Measurements from ENCODE around the gene BEST1.

The BEST1 gene

GRCh38 chr11:62008193-62008592 lies 58.0 kb downstream of the BEST1 start:
- TF ChIP-seq SUZ12 (IDR thresholded peaks at IDR 0.05; ENCODE audit: extremely low read depth, insufficient read depth, insufficient read length), result no peak
- TF ChIP-seq YY1 (IDR thresholded peaks at IDR 0.05; ENCODE audit: insufficient read depth, insufficient read length), result no peak
- no peak for DNase-seq (ENCODE audit: low read depth, low spot score)
- H3K9me3 ChIP-seq (ENCODE audit: insufficient read depth, low read length), result peaks cover 5% of the 10 kb centered on the region; the same call in 1 of the 2 replicates
- H3K27me3 ChIP-seq (ENCODE audit: insufficient read depth, insufficient read length), result no peaks in the 10 kb centered on the region
- no peaks in the 10 kb centered on the region for H3K36me3 ChIP-seq (ENCODE audit: insufficient read depth, insufficient read length, low read length)
- H3K4me1 ChIP-seq (ENCODE audit: insufficient read depth, insufficient read length), result peaks cover 15% of the 10 kb centered on the region
- H3K4me3 ChIP-seq (ENCODE audit: insufficient read length, low read depth), result no peak overlapping the region
- no peak overlapping the region for H3K9ac ChIP-seq (ENCODE audit: insufficient read length, low read depth)

- Histone ChIP-seq H3K4me1 (ENCODE audit: insufficient read depth, insufficient read length) (peaks cover 5% of the 10 kb centered on the region), H3K9ac (ENCODE audit: insufficient read length, low read depth) (no peak overlapping the region)
These were observed 60.9 kb downstream of the BEST1 start for GRCh38 chr11:62010935-62011528.

GRCh38 chr11:62011881-62012280 lies 61.7 kb downstream of the BEST1 start:
- H3K4me1 ChIP-seq (ENCODE audit: insufficient read depth, insufficient read length), result peaks cover 5% of the 10 kb centered on the region
- H3K4me3 ChIP-seq (ENCODE audit: insufficient read length, low read depth), result no peak overlapping the region
- no peak overlapping the region for H3K9ac ChIP-seq (ENCODE audit: insufficient read length, low read depth)
- no peak for DNase-seq (ENCODE audit: low read depth, low spot score)
- H3K9me3 ChIP-seq (ENCODE audit: insufficient read depth, low read length), result peaks cover 5% of the 10 kb centered on the region; the same call in 1 of the 2 replicates
- TF ChIP-seq YY1 (IDR thresholded peaks at IDR 0.05; ENCODE audit: insufficient read depth, insufficient read length) (no peak), ZNF274 (IDR thresholded peaks at IDR 0.05; ENCODE audit: low read depth, low read length) (no peak), SUZ12 (IDR thresholded peaks at IDR 0.05; ENCODE audit: extremely low read depth, insufficient read depth, insufficient read length) (no peak)
- H3K36me3 ChIP-seq (ENCODE audit: insufficient read depth, insufficient read length, low read length), result no peaks in the 10 kb centered on the region
- no peaks in the 10 kb centered on the region for H3K27me3 ChIP-seq (ENCODE audit: insufficient read depth, insufficient read length)

More at GRCh38 chr11:62010935-62011528, 60.9 kb downstream of the BEST1 start:
- TF ChIP-seq SUZ12 (IDR thresholded peaks at IDR 0.05; ENCODE audit: extremely low read depth, insufficient read depth, insufficient read length), result no peak
- TF ChIP-seq YY1 (IDR thresholded peaks at IDR 0.05; ENCODE audit: insufficient read depth, insufficient read length), result no peak
- TF ChIP-seq ZNF274 (IDR thresholded peaks at IDR 0.05; ENCODE audit: low read depth, low read length), result no peak
- Histone ChIP-seq H3K27me3 (ENCODE audit: insufficient read depth, insufficient read length) (no peaks in the 10 kb centered on the region), H3K4me3 (ENCODE audit: insufficient read length, low read depth) (no peak overlapping the region), H3K36me3 (ENCODE audit: insufficient read depth, insufficient read length, low read length) (no peaks in the 10 kb centered on the region), H3K9me3 (ENCODE audit: insufficient read depth, low read length) (peaks cover 5% of the 10 kb centered on the region; the same call in 1 of the 2 replicates)
- no peak for DNase-seq (ENCODE audit: low read depth, low spot score)

- DNase-seq (ENCODE audit: low read depth, low spot score), result no peak
- Histone ChIP-seq H3K36me3 (ENCODE audit: insufficient read depth, insufficient read length, low read length) (no peaks in the 10 kb centered on the region), H3K9ac (ENCODE audit: insufficient read length, low read depth) (no peak overlapping the region), H3K27me3 (ENCODE audit: insufficient read depth, insufficient read length) (no peaks in the 10 kb centered on the region), H3K4me1 (ENCODE audit: insufficient read depth, insufficient read length) (peaks cover 5% of the 10 kb centered on the region), H3K9me3 (ENCODE audit: insufficient read depth, low read length) (peaks cover 5% of the 10 kb centered on the region; the same call in 1 of the 2 replicates), H3K4me3 (ENCODE audit: insufficient read length, low read depth) (no peak overlapping the region)
- no peak for TF ChIP-seq YY1 (IDR thresholded peaks at IDR 0.05; ENCODE audit: insufficient read depth, insufficient read length)
- TF ChIP-seq SUZ12 (IDR thresholded peaks at IDR 0.05; ENCODE audit: extremely low read depth, insufficient read depth, insufficient read length), result no peak
- no peak for TF ChIP-seq ZNF274 (IDR thresholded peaks at IDR 0.05; ENCODE audit: low read depth, low read length)
These were observed 62.3 kb downstream of the BEST1 start for GRCh38 chr11:62012451-62012831.

- no peaks in the 10 kb centered on the region for H3K36me3 ChIP-seq (ENCODE audit: insufficient read depth, insufficient read length, low read length)
- H3K4me1 ChIP-seq (ENCODE audit: insufficient read depth, insufficient read length), result peaks cover 5% of the 10 kb centered on the region
- peaks cover 5% of the 10 kb centered on the region; the same call in 1 of the 2 replicates for H3K9me3 ChIP-seq (ENCODE audit: insufficient read depth, low read length)
- no peak overlapping the region for H3K4me3 ChIP-seq (ENCODE audit: insufficient read length, low read depth)
- no peak for TF ChIP-seq YY1 (IDR thresholded peaks at IDR 0.05; ENCODE audit: insufficient read depth, insufficient read length)
- no peak for TF ChIP-seq SUZ12 (IDR thresholded peaks at IDR 0.05; ENCODE audit: extremely low read depth, insufficient read depth, insufficient read length)
- TF ChIP-seq ZNF274 (IDR thresholded peaks at IDR 0.05; ENCODE audit: low read depth, low read length), result no peak
- DNase-seq (ENCODE audit: low read depth, low spot score), result no peak
- peak overlapping the region; percentile 1 for H3K9ac ChIP-seq (ENCODE audit: insufficient read length, low read depth)
- H3K27me3 ChIP-seq (ENCODE audit: insufficient read depth, insufficient read length), result no peaks in the 10 kb centered on the region
These were observed 62.8 kb downstream of the BEST1 start for GRCh38 chr11:62012832-62013461.

All from NT2/D1 (cell line).